HepG2 (cell line): ENCODE results near the gene ACAP2. TPM values are rescaled to one million over a fixed set of nuclear protein-coding genes. Genes with fewer than 3 reads are reported as not detected.

ENCODE experiments used
- ARID3A ChIP-seq: IDR thresholded peaks from 2 replicates; pipeline ENCODE4 v1.6.1; 2012; ENCODE audit warnings: low read depth, low read length, improper control_type of control experiment
- CC2D1A ChIP-seq: sonication (generic); formaldehyde crosslinking; IDR thresholded peaks from 2 replicates; pipeline ENCODE4 v1.8.1; 2023; ENCODE audit warnings: mild to moderate bottlenecking, missing genetic modification reagents
- DRAP1 ChIP-seq: IDR thresholded peaks from 2 replicates; pipeline ENCODE4 v1.6.1; 2016; ENCODE audit warnings: missing genetic modification reagents, missing compliant biosample characterization
- KDM5A ChIP-seq: fragments of 200-600 bp; sonication (generic); IDR thresholded peaks from 2 replicates; pipeline ENCODE4 v1.7.0; 2018; ENCODE audit warnings: antibody characterized with exemption, mild to moderate bottlenecking, low read length, borderline replicate concordance
- MIER3 ChIP-seq: IDR thresholded peaks from 2 replicates; pipeline ENCODE4 v1.6.1; 2016; ENCODE audit warnings: missing compliant biosample characterization, borderline replicate concordance
- PATZ1 ChIP-seq: sonication (generic); formaldehyde crosslinking; IDR thresholded peaks from 2 replicates; pipeline ENCODE4 v1.4.0; 2020; ENCODE audit warnings: missing genetic modification reagents
- WIZ ChIP-seq: sonication (generic); formaldehyde crosslinking; IDR thresholded peaks from 2 replicates; pipeline ENCODE4 v1.5.1; 2020; ENCODE audit warnings: mild to moderate bottlenecking, missing genetic modification reagents
- ZBTB44 ChIP-seq: sonication (generic); formaldehyde crosslinking; IDR thresholded peaks from 2 replicates; pipeline ENCODE4 v1.4.0; 2020; ENCODE audit warnings: missing genetic modification reagents
- ZBTB7B ChIP-seq: sonication (generic); formaldehyde crosslinking; IDR thresholded peaks from 2 replicates; pipeline ENCODE4 v1.4.0; 2020; ENCODE audit warnings: missing genetic modification reagents
- ZFYVE20 ChIP-seq: sonication (generic); formaldehyde crosslinking; IDR thresholded peaks from 2 replicates; pipeline ENCODE4 v1.8.0; 2023; ENCODE audit warnings: low read depth, mild to moderate bottlenecking, moderate library complexity, missing genetic modification reagents, borderline replicate concordance
- ZNF687 ChIP-seq: sonication (generic); formaldehyde crosslinking; IDR thresholded peaks from 2 replicates; pipeline ENCODE4 v1.5.1; 2020; ENCODE audit warnings: mild to moderate bottlenecking, missing genetic modification reagents, moderate library complexity
- ZNF710 ChIP-seq: sonication (generic); formaldehyde crosslinking; IDR thresholded peaks from 2 replicates; pipeline ENCODE4 v1.5.0; 2020; ENCODE audit warnings: mild to moderate bottlenecking, missing genetic modification reagents, borderline replicate concordance
- ZNF776 ChIP-seq: sonication (generic); formaldehyde crosslinking; IDR thresholded peaks from 2 replicates; pipeline ENCODE4 v1.4.0; 2020; ENCODE audit warnings: mild to moderate bottlenecking, missing genetic modification reagents
- ZNF883 ChIP-seq: sonication (generic); formaldehyde crosslinking; IDR thresholded peaks from 2 replicates; pipeline ENCODE4 v1.5.1; 2020; ENCODE audit warnings: mild to moderate bottlenecking, missing genetic modification reagents; ENCODE audit errors: not compliant biosample characterization
- polyA plus RNA-seq, 8 experiments: library from polyadenylated mRNA; depleted of rRNA in 3 of 8; stranded (reverse) in 7 of 8; unstranded in 1 of 8; fragments of >200 nt; fragmentation: Illumina TruSeq in 4 of 8; extraction: Trizol in 4 of 8; gene quantifications; 2 replicates each; pipeline versions ENCODE4 v1.2.1 to v1.2.3, GENCODE V29; 2011 to 2016; ENCODE audit warnings: low read depth in 4 of 8, missing spikeins in 1 of 8, mixed read lengths in 1 of 8; ENCODE audit not compliant: insufficient read depth in 1 of 8
- total RNA-seq, 5 experiments: library from RNA; depleted of rRNA; stranded (reverse); fragments of >200 nt; fragmentation: Illumina TruSeq; extraction: Trizol; gene quantifications; 2 replicates each; pipeline ENCODE4 v1.2.3, GENCODE V29; 2016; ENCODE audit warnings: low read depth in 1 of 5

The ACAP2 gene
- total and polyA plus RNA-seq, 2 of the 13 experiments (the other 11 are each of a cell fraction or from before 2014, with no cell fraction given), result 7.3 to 23.9 TPM

GRCh38 chr3:195271410-195272243 lies 171.2 kb downstream of the ACAP2 start (continued):
- TF ChIP-seq PATZ1 (CRISPR knock-in tag), result peak; percentile 64
- no peak for TF ChIP-seq ZFYVE20 (CRISPR knock-in tag)
- TF ChIP-seq ZBTB7B, result 0 out of 2 replicates have a peak, but pooled peaks have one; percentile 20
- TF ChIP-seq MIER3 (CRISPR knock-in tag), result no peak
- TF ChIP-seq CC2D1A, result no peak
- peak; percentile 47; the same call in 1 of the 2 replicates for TF ChIP-seq ZNF776 (CRISPR knock-in tag)
- 0 out of 2 replicates have a peak, but pooled peaks have one; percentile 16 for TF ChIP-seq DRAP1
- peak; percentile 80 for TF ChIP-seq ZNF710 (CRISPR knock-in tag)
- TF ChIP-seq ARID3A, result no peak
- TF ChIP-seq ZNF687 (CRISPR knock-in tag), result peak; percentile 82
- TF ChIP-seq ZNF883 (CRISPR knock-in tag), result peak; percentile 0
- no peak for TF ChIP-seq ZBTB44 (CRISPR knock-in tag)
- TF ChIP-seq WIZ (CRISPR knock-in tag), result 0 out of 2 replicates have a peak, but pooled peaks have one; percentile 42
- TF ChIP-seq KDM5A, result peak; percentile 86; the same call in 1 of the 2 replicates
